T-cell (primary cell): ENCODE data around the gene AP1S3. TPM values are rescaled to one million over a fixed set of nuclear protein-coding genes. Genes with fewer than 3 reads are reported as not detected.

Source experiments
- ATAC-seq, 4 experiments: fragments of 200-7000 bp in 3 of 4; fragments of 150-1000 bp in 1 of 4; cut with Tn5 transposase; replicated peaks in 1 of 4; 1 replicate in 3 of 4; 2 replicates in 1 of 4; pipeline ENCODE4 v1.10.0; 2021; ENCODE audit warnings: moderate library complexity in 3 of 4, mild to moderate bottlenecking in 2 of 4, moderate number of reproducible peaks in 1 of 4
- CTCF ChIA-PET, 2 donors: fragments of 300-600 bp; sonication (Branson Sonifier 250); formaldehyde crosslinking; loops; one replicate each; lab custom pipeline; 2022; ENCODE audit warnings: antibody characterized with exemption in 2 of 2; lab: Charles Lee
- POLR2A ChIA-PET, 2 donors: fragments of 300-600 bp; sonication (Branson Sonifier 250); formaldehyde crosslinking; loops; one replicate each; lab custom pipeline; 2022; ENCODE audit warnings: antibody characterized with exemption in 2 of 2; lab: Charles Lee
- DNase-seq, 35 experiments: peaks; one replicate each; pipeline versions ENCODE4 v3.0.0 to v3.0.0-alpha.2; 2013 to 2023
- H3K27ac ChIP-seq: one replicate; pipeline ENCODE4 v1.5.1; 2013; ENCODE audit warnings: low read length
- H3K27me3 ChIP-seq, 2 experiments: replicated peaks in 1 of 2; 1 replicate in 1 of 2; 2 replicates in 1 of 2; pipeline versions ENCODE4 v1.6.1 to v1.7.0; 2013; ENCODE audit warnings: low read length in 1 of 2, mixed read lengths in 1 of 2; ENCODE audit not compliant: control insufficient read depth in 2 of 2, insufficient read depth in 2 of 2; ENCODE audit errors: extremely low read depth in 1 of 2
- H3K36me3 ChIP-seq, 2 donors: 1 replicate in 1 of 2; 2 replicates in 1 of 2; pipeline versions ENCODE4 v1.6.1 to v1.7.0; 2013; ENCODE audit warnings: low read length in 1 of 2; ENCODE audit not compliant: control insufficient read depth in 2 of 2, insufficient read depth in 1 of 2; ENCODE audit errors: extremely low read depth in 1 of 2
- H3K4me1 ChIP-seq, 2 experiments: 1 replicate in 1 of 2; 2 replicates in 1 of 2; pipeline versions ENCODE4 v1.6.1 to v1.7.0; 2013; ENCODE audit warnings: low read length in 2 of 2, mixed read lengths in 1 of 2; ENCODE audit not compliant: insufficient read depth in 2 of 2, control insufficient read depth in 1 of 2; ENCODE audit errors: extremely low read depth in 1 of 2
- H3K4me3 ChIP-seq, 2 donors: 1 replicate in 1 of 2; 2 replicates in 1 of 2; pipeline versions ENCODE4 v1.5.1 to v1.7.0; 2013; ENCODE audit warnings: mild to moderate bottlenecking in 2 of 2, low read length in 1 of 2, moderate library complexity in 1 of 2; ENCODE audit not compliant: control insufficient read depth in 1 of 2; ENCODE audit errors: extremely low read depth in 1 of 2
- H3K9me3 ChIP-seq: 2 replicates; pipeline ENCODE4 v1.7.0; 2013
- H3K27ac Mint-ChIP-seq, 2 donors: one replicate each; pipeline ENCODE4 v1.8.0; 2020 to 2021; ENCODE audit warnings: mild to moderate bottlenecking in 2 of 2, mixed read lengths in 2 of 2
- H3K27me3 Mint-ChIP-seq, 2 donors: one replicate each; pipeline ENCODE4 v1.8.0; 2021 to 2022; ENCODE audit warnings: mixed read lengths in 2 of 2
- H3K36me3 Mint-ChIP-seq: one replicate; pipeline ENCODE4 v1.8.0; 2021; ENCODE audit warnings: mixed read lengths
- H3K4me1 Mint-ChIP-seq, 3 donors: one replicate each; pipeline ENCODE4 v1.8.0; 2020 to 2022; ENCODE audit warnings: mixed read lengths in 3 of 3, mild to moderate bottlenecking in 1 of 3
- H3K4me3 Mint-ChIP-seq, 3 donors: one replicate each; pipeline ENCODE4 v1.8.0; 2020 to 2022; ENCODE audit warnings: mild to moderate bottlenecking in 3 of 3, mixed read lengths in 3 of 3, moderate library complexity in 3 of 3
- H3K9me3 Mint-ChIP-seq, 3 donors: one replicate each; pipeline ENCODE4 v1.8.0; 2020 to 2022; ENCODE audit warnings: mixed read lengths in 3 of 3
- WGBS: methylation state at CpG from one replicate; pipeline ENCODE4 v1.1.5; 2013; ENCODE audit warnings: missing lambda C conversion rate; ENCODE audit not compliant: insufficient coverage; 5-methylcytosine and 5-hydroxymethylcytosine counted together
- total RNA-seq, 35 experiments: library from RNA in 6 of 35; stranded (reverse) in 6 of 35; fragments of 120-200 nt in 1 of 35; gene quantifications; one replicate each; pipeline versions ENCODE4 v1.2.1 to v1.2.4 and lab custom pipeline; 2013 to 2026

Gene AP1S3
- total RNA-seq (1 to 10 TPM; 1.4 to 2.9 (median 1.8) TPM), total RNA-seq (lab: John Stamatoyannopoulos, UW) (0.59 to 12.3 (median 1.3) reads per million in 29 experiments)
- total RNA-seq (2013), result 1.8 TPM

GRCh38 chr2:223837287-223838061 lies at the start of gene AP1S3:
TSS of gene AP1S3 (minus strand) at chr2:223837582. CDS start at chr2:223837450, 132 bp downstream.
- Mint-ChIP-seq H3K27ac (peak within 1 kb of the TSS; percentile 46 to 64), H3K9me3 (no peaks in the 10 kb centered on the region), H3K4me3 (peak within 1 kb of the TSS; percentile 86 to 92 (median 91)), H3K27me3 (peaks cover 0 to 4% of the 10 kb centered on the region in 2 donors), H3K36me3 (no peaks in the 10 kb centered on the region), H3K4me1 (peaks cover 12 to 16% (median 13%) of the 10 kb centered on the region in 3 donors)
- Histone ChIP-seq H3K9me3 (no peaks in the 10 kb centered on the region), H3K27ac (peak within 1 kb of the TSS; percentile 61), H3K4me3 (peak within 1 kb of the TSS; percentile 69 to 75), H3K27me3 (peaks cover 0 to 5% of the 10 kb centered on the region in 2 experiments), H3K36me3 (no peaks in the 10 kb centered on the region), H3K4me1 (peaks cover 2 to 15% of the 10 kb centered on the region in 2 experiments)
- ChIA-PET POLR2A (interaction anchor here (0.5 to 0.7 kb wide), 3 partner anchors 31 to 1215 kb away, joined by 3 to 4 read pairs (median 3); no protein-coding TSS in a partner anchor), CTCF (interaction anchor here in 1 of 2 donors (0.6 to 1.1 kb wide), 2 partner anchors 17 to 1180 kb away, joined by 3 read pairs; no protein-coding TSS in a partner anchor)
- ATAC-seq (peak; percentile 88 to 94 (median 90)), DNase-seq (peak; percentile 31 to 88 (median 63))
- 0% methylated on average over 69 of the region's 82 CpGs for WGBS

- DNase-seq, result no peak
- Mint-ChIP-seq H3K27ac (no peak overlapping the region), H3K4me1 (no peaks in the 10 kb centered on the region), H3K36me3 (peaks cover 40% of the 10 kb centered on the region), H3K4me3 (no peak overlapping the region), H3K9me3 (no peaks in the 10 kb centered on the region), H3K27me3 (no peaks in the 10 kb centered on the region)
- Histone ChIP-seq H3K4me1 (no peaks in the 10 kb centered on the region), H3K27ac (no peak overlapping the region), H3K4me3 (no peak overlapping the region), H3K27me3 (no peaks in the 10 kb centered on the region), H3K9me3 (no peaks in the 10 kb centered on the region), H3K36me3 (peaks cover 10 to 36% of the 10 kb centered on the region in 2 donors)
- POLR2A ChIA-PET, result no interaction called here
- ATAC-seq, result no peak
- WGBS, result 100% methylated on average over 1 of the region's 5 CpGs
- CTCF ChIA-PET, result no interaction called here
These were observed 49.7 kb upstream of the AP1S3 start for GRCh38 chr2:223887127-223887526.

GRCh38 chr2:223886726-223887125 lies 49.3 kb upstream of the AP1S3 start:
- Histone ChIP-seq H3K4me1 (no peaks in the 10 kb centered on the region), H3K36me3 (peaks cover 10 to 38% of the 10 kb centered on the region in 2 donors), H3K27ac (no peak overlapping the region), H3K4me3 (no peak overlapping the region), H3K27me3 (no peaks in the 10 kb centered on the region), H3K9me3 (no peaks in the 10 kb centered on the region)
- peaks cover 42% of the 10 kb centered on the region for H3K36me3 Mint-ChIP-seq
- no peak overlapping the region for H3K27ac Mint-ChIP-seq
- POLR2A ChIA-PET, result no interaction called here
- H3K27me3 Mint-ChIP-seq, result no peaks in the 10 kb centered on the region
- peaks cover 0 to 2% (median 2%) of the 10 kb centered on the region in 3 donors for H3K4me1 Mint-ChIP-seq
- H3K9me3 Mint-ChIP-seq, result no peaks in the 10 kb centered on the region
- CTCF ChIA-PET, result no interaction called here
- WGBS, result no CpG with 5 or more reads among the region's 2 CpGs
- ATAC-seq (no peak), DNase-seq (no peak)
- H3K4me3 Mint-ChIP-seq, result no peak overlapping the region

- Histone ChIP-seq H3K36me3 (peaks cover 5 to 42% of the 10 kb centered on the region in 2 donors), H3K9me3 (no peaks in the 10 kb centered on the region), H3K4me1 (no peaks in the 10 kb centered on the region), H3K27ac (no peak overlapping the region), H3K27me3 (no peaks in the 10 kb centered on the region), H3K4me3 (no peak overlapping the region)
- ATAC-seq, result no peak
- DNase-seq, result no peak
- no peaks in the 10 kb centered on the region for H3K9me3 Mint-ChIP-seq
- peak overlapping the region in 1 of 2 donors; percentile 4 for H3K27ac Mint-ChIP-seq
- ChIA-PET POLR2A (no interaction called here), CTCF (no interaction called here)
- H3K36me3 Mint-ChIP-seq, result peaks cover 47% of the 10 kb centered on the region
- WGBS, result 51% methylated on average over 2 of the region's 3 CpGs
- H3K27me3 Mint-ChIP-seq, result no peaks in the 10 kb centered on the region
- no peak overlapping the region for H3K4me3 Mint-ChIP-seq
- peaks cover 0 to 4% (median 4%) of the 10 kb centered on the region in 3 donors for H3K4me1 Mint-ChIP-seq
These were observed 47.0 kb upstream of the AP1S3 start for GRCh38 chr2:223884399-223884798.

GRCh38 chr2:223882715-223883114 lies 45.3 kb upstream of the AP1S3 start:
- Mint-ChIP-seq H3K36me3 (peaks cover 52% of the 10 kb centered on the region), H3K27ac (no peak overlapping the region), H3K4me3 (no peak overlapping the region), H3K27me3 (no peaks in the 10 kb centered on the region), H3K9me3 (no peaks in the 10 kb centered on the region), H3K4me1 (peaks cover 0 to 4% (median 4%) of the 10 kb centered on the region in 3 donors)
- DNase-seq, result no peak
- Histone ChIP-seq H3K27ac (peak overlapping the region; percentile 28), H3K27me3 (no peaks in the 10 kb centered on the region), H3K36me3 (peaks cover 7 to 56% of the 10 kb centered on the region in 2 donors), H3K9me3 (no peaks in the 10 kb centered on the region), H3K4me3 (no peak overlapping the region), H3K4me1 (no peaks in the 10 kb centered on the region)
- POLR2A ChIA-PET, result no interaction called here
- CTCF ChIA-PET, result no interaction called here
- ATAC-seq, result no peak
- 100% methylated on average over 3 of the region's 5 CpGs for WGBS

GRCh38 chr2:223880796-223881195 lies 43.4 kb upstream of the AP1S3 start:
- no peak overlapping the region for H3K27ac ChIP-seq
- H3K36me3 ChIP-seq, result peaks cover 7 to 65% of the 10 kb centered on the region in 2 donors

More at GRCh38 chr2:223880796-223881195, 43.4 kb upstream of the AP1S3 start:
- H3K4me3 ChIP-seq, result no peak overlapping the region
- H3K27me3 ChIP-seq, result no peaks in the 10 kb centered on the region
- WGBS, result 100% methylated on average over 1 of the region's 4 CpGs
- Mint-ChIP-seq H3K4me3 (no peak overlapping the region), H3K27me3 (no peaks in the 10 kb centered on the region), H3K27ac (no peak overlapping the region), H3K4me1 (peaks cover 0 to 4% (median 4%) of the 10 kb centered on the region in 3 donors), H3K9me3 (no peaks in the 10 kb centered on the region), H3K36me3 (peaks cover 61% of the 10 kb centered on the region)
- no peak for ATAC-seq
- POLR2A ChIA-PET, result no interaction called here
- no peak for DNase-seq
- no peaks in the 10 kb centered on the region for H3K9me3 ChIP-seq
- no peaks in the 10 kb centered on the region for H3K4me1 ChIP-seq
- CTCF ChIA-PET, result interaction anchor here in 1 of 2 donors (1.5 kb wide), 1 partner anchor 9 kb away, joined by 3 read pairs; no protein-coding TSS in a partner anchor
